GM19023 (cell line): ENCODE measurements around the gene MRPS10.
"Not testable (repeated sequence)": the region's sequence is repeated elsewhere in the genome, so short reads cannot be mapped to it uniquely, and the experiment has no call there.

Source experiments
- ATAC-seq: cut with Tn5 transposase; IDR thresholded peaks from one replicate; pipeline ENCODE4 v1.9.1; 2021; ENCODE audit warnings: mild to moderate bottlenecking, moderate library complexity; ENCODE audit not compliant: unreplicated experiment

The MRPS10 gene

GRCh38 chr6:42179261-42179944 is 38.3 kb downstream of the MRPS10 start:
- ATAC-seq, result no peak

GRCh38 chr6:42177514-42178364 is 39.9 kb downstream of the MRPS10 start:
- no peak for ATAC-seq

GRCh38 chr6:42176981-42177380 is 40.7 kb downstream of the MRPS10 start:
- ATAC-seq, result no peak

GRCh38 chr6:42175860-42176259 is 41.8 kb downstream of the MRPS10 start:
- no peak for ATAC-seq

GRCh38 chr6:42173101-42173500 is 44.6 kb downstream of the MRPS10 start, which contains the start of gene GUCA1A:
Gene GUCA1A, plus strand, starts transcription at chr6:42173364. Its CDS starts 250 bp downstream, at chr6:42173614.
- ATAC-seq, result no peak

- ATAC-seq, result no peak
Measured at GRCh38 chr6:42171813-42172581, 45.7 kb downstream of the MRPS10 start.

- not testable (repeated sequence) for ATAC-seq
Measured at GRCh38 chr6:42169780-42170179, 47.9 kb downstream of the MRPS10 start.

GRCh38 chr6:42168650-42169049 is 49.0 kb downstream of the MRPS10 start:
- no peak for ATAC-seq

- ATAC-seq, result no peak
Measured at GRCh38 chr6:42166444-42167141, 51.1 kb downstream of the MRPS10 start.

- no peak for ATAC-seq
Measured at GRCh38 chr6:42165016-42165415, 52.6 kb downstream of the MRPS10 start.

- ATAC-seq, result no peak
Measured at GRCh38 chr6:42163981-42164380, 53.7 kb downstream of the MRPS10 start.

- no peak for ATAC-seq
Measured at GRCh38 chr6:42162812-42163211, 54.8 kb downstream of the MRPS10 start.

GRCh38 chr6:42162384-42162783 is 55.3 kb downstream of the MRPS10 start:
- no peak for ATAC-seq

- ATAC-seq, result no peak
Measured at GRCh38 chr6:42159431-42160024, 58.1 kb downstream of the MRPS10 start.

GRCh38 chr6:42158631-42159030 is 59.0 kb downstream of the MRPS10 start:
- no peak for ATAC-seq

- no peak for ATAC-seq
Measured at GRCh38 chr6:42158011-42158410, 59.6 kb downstream of the MRPS10 start.
